Central memory CD8-positive, alpha-beta T cell (primary cell): ENCODE measurements around the gene R3HDM4.
"Not testable (repeated sequence)": the region's sequence is repeated elsewhere in the genome, so short reads cannot be mapped to it uniquely, and the experiment has no call there.

Experiments used
- ATAC-seq: fragments of 150-1000 bp; cut with Tn5 transposase; replicated peaks from 2 replicates; pipeline ENCODE4 v1.10.0; 2022; ENCODE audit warnings: mild to moderate bottlenecking, moderate FRiP score, moderate number of reproducible peaks; ENCODE audit not compliant: poor library complexity, severe bottlenecking; ENCODE audit errors: extremely low read depth
- DNase-seq, 2 donors: peaks; one replicate each; pipeline ENCODE4 v3.0.0; 2021; ENCODE audit warnings: low spot score in 2 of 2
- H3K27ac Mint-ChIP-seq: one replicate; pipeline ENCODE4 v1.8.0; 2022; ENCODE audit warnings: low read depth, mild to moderate bottlenecking, moderate library complexity, mixed read lengths
- H3K27me3 Mint-ChIP-seq: one replicate; pipeline ENCODE4 v1.8.0; 2022; ENCODE audit warnings: mixed read lengths
- H3K36me3 Mint-ChIP-seq: one replicate; pipeline ENCODE4 v1.8.0; 2022; ENCODE audit warnings: mild to moderate bottlenecking, moderate library complexity, mixed read lengths; ENCODE audit not compliant: insufficient read depth
- H3K4me1 Mint-ChIP-seq: one replicate; pipeline ENCODE4 v1.8.0; 2022; ENCODE audit warnings: mixed read lengths
- H3K4me3 Mint-ChIP-seq: one replicate; pipeline ENCODE4 v1.8.0; 2022; ENCODE audit warnings: mild to moderate bottlenecking, moderate library complexity, mixed read lengths
- H3K9me3 Mint-ChIP-seq: one replicate; pipeline ENCODE4 v1.8.0; 2022; ENCODE audit warnings: mixed read lengths

Gene R3HDM4

DNA sequence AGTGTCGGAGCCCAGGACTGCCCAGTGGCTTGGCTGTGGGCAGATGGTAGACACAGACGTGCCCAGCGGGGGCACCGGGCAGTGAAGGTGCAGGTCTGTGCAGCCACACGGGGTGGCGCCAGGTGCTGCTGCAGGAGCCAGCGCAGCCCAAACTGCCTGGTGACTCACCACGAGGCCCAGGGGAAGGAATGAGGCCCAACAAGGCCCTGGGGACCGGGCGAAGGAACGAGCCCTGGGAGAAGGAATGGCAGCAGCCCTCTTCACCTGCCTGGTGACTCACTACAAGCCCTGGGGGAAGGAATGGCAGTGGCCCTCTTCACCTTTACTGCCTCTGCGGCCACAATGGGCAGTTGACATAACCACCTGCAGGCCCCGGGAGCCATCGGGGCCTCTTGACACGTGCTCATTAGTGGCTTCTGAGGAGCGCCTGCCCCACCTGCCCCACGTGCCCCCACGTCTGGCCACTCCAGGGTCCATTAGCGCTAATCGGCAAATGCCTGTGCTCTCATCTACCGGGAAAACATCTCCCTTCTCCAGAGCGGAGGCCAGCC lies 29.3 kb downstream of the R3HDM4 start:
- Mint-ChIP-seq H3K36me3 (peaks cover 16% of the 10 kb centered on the region), H3K4me1 (no peaks in the 10 kb centered on the region), H3K9me3 (no peaks in the 10 kb centered on the region), H3K27ac (no peak overlapping the region), H3K4me3 (no peak overlapping the region), H3K27me3 (no peaks in the 10 kb centered on the region)
- ATAC-seq (no peak), DNase-seq (no peak)

DNA sequence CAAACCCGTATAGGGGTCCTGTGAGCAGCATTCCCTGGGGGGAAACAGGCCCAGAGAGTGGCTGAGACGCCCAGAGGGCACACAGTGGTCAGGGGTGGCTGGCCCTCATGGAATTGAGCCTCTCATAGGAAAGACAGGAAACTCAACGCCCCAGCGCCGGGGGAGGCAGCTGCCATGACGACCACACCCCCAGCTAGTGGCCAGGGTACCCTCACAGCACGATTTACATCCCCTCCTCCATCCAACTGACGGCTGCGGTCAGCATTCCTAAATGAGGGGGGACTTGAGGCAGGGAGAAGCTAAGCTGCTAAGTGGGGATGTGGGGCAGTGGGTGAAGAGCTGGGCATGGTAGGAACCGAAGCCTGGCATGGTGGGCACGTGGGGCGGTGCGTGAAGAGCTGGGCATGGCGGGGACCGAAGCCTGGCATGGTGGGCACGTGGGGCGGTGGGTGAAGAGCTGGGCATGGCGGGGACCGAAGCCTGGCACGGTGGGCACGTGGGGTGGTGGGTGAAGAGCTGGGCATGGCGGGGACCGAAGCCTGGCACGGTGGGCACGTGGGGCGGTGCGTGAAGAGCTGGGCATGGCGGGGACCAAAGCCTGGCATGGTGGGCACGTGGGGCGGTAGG lies 30.0 kb downstream of the R3HDM4 start:
- Mint-ChIP-seq H3K4me1 (no peaks in the 10 kb centered on the region), H3K4me3 (no peak overlapping the region), H3K27ac (no peak overlapping the region), H3K27me3 (no peaks in the 10 kb centered on the region), H3K36me3 (peaks cover 16% of the 10 kb centered on the region), H3K9me3 (no peaks in the 10 kb centered on the region)
- DNase-seq (no peak), ATAC-seq (no peak)

DNA sequence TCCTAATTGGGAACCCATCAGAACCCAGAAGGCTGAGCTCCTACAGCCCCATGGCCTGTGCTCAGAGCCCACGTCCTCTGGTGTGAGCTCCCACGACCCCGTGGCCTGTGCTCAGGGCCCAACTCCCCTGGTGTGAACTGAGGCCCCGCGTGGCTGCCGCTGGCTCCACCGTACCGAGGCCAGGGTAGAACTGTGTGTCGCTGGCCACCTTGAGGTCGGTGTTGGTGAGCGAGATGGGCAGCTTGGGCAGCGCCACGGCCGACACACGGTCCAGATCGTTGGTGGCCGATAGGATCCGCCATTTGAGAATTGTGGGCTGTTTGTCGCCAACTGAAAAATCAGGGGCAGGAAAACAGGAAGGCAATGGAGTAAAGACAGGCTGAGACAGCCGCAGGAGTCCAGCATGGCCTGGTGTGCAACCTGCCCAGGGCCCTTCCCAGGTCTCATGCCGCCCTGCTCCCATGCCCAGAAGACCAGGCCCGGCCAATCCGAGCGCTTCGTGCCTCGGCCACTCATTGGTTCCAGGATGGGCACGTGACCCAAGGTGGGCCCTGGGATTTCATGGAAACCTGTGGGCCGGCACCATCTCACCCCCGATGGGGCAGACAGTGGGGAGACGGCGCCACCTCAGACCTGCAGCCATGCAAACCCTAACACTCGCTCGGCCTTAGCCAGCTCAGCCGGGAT lies 31.5 kb downstream of the R3HDM4 start:
- no peak for ATAC-seq

DNA sequence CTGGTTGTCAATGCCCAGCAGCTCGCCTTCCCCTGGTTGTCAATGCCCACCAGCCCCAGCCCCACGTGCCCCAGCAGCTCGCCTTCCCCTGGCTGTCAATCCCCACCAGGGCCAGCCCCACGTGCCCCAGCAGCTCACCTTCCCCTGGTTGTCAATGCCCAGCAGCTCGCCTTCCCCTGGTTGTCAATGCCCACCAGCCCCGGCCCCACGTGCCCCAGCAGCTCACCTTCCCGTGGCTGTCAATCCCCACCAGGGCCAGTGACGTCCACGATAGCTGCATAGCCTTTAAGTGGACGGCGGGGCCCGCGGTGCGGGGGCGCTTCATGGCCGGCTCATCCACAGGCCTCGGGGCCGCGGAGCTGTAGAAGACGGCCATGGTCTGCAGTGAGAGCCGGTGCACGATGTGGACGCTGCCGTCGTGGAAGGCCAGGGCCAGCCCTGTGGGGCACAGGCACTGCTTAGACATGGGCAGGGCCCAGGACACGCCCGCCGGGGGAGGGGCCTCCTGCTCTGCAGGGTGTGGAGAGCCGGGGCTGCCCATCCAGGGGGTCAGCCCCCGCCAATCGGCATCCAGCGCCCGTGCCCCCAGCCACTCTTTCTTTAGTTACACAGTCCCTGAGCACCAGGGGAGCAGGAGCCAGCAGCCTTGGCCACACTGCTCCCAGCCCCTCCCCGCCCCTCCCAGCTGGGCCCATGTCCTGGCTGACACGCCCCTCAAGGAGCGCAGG lies 33.1 kb downstream of the R3HDM4 start:
- H3K27ac Mint-ChIP-seq: no peak overlapping the region

More for the DNA sequence above, 31.5 kb downstream of the R3HDM4 start:
- Mint-ChIP-seq H3K4me1 (no peaks in the 10 kb centered on the region), H3K27ac (no peak overlapping the region), H3K4me3 (no peak overlapping the region), H3K36me3 (peaks cover 12% of the 10 kb centered on the region), H3K27me3 (no peaks in the 10 kb centered on the region), H3K9me3 (no peaks in the 10 kb centered on the region)
- no peak for DNase-seq

GRCh38 chr19:878751-879561 lies 34.1 kb downstream of the R3HDM4 start:
- DNase-seq, H3K9me3 Mint-ChIP-seq, H3K4me1 Mint-ChIP-seq, H3K27ac Mint-ChIP-seq, ATAC-seq, H3K36me3 Mint-ChIP-seq, H3K4me3 Mint-ChIP-seq, H3K27me3 Mint-ChIP-seq: not testable (repeated sequence)

More for the DNA sequence above, 33.1 kb downstream of the R3HDM4 start:
- no peak overlapping the region for H3K4me3 Mint-ChIP-seq
- H3K36me3 Mint-ChIP-seq: peaks cover 8% of the 10 kb centered on the region
- no peak for DNase-seq
- H3K4me1 Mint-ChIP-seq: no peaks in the 10 kb centered on the region
- H3K27me3 Mint-ChIP-seq: no peaks in the 10 kb centered on the region
- H3K9me3 Mint-ChIP-seq: no peaks in the 10 kb centered on the region
- ATAC-seq: no peak

- not testable (repeated sequence) for H3K9me3 Mint-ChIP-seq
Measured at GRCh38 chr19:877992-878660, 34.9 kb downstream of the R3HDM4 start.

GRCh38 chr19:876780-877314 lies 36.2 kb downstream of the R3HDM4 start:
- H3K27ac Mint-ChIP-seq: no peak overlapping the region
- no peaks in the 10 kb centered on the region for H3K9me3 Mint-ChIP-seq
- no peak for ATAC-seq
- peaks cover 7% of the 10 kb centered on the region for H3K4me1 Mint-ChIP-seq
- DNase-seq: no peak
- H3K27me3 Mint-ChIP-seq: no peaks in the 10 kb centered on the region
- H3K4me3 Mint-ChIP-seq: no peak overlapping the region
- peaks cover 13% of the 10 kb centered on the region for H3K36me3 Mint-ChIP-seq

More at GRCh38 chr19:877992-878660, 34.9 kb downstream of the R3HDM4 start:
- not testable (repeated sequence) for DNase-seq, H3K4me1 Mint-ChIP-seq, H3K27me3 Mint-ChIP-seq, H3K27ac Mint-ChIP-seq, H3K4me3 Mint-ChIP-seq, H3K36me3 Mint-ChIP-seq, ATAC-seq

DNA sequence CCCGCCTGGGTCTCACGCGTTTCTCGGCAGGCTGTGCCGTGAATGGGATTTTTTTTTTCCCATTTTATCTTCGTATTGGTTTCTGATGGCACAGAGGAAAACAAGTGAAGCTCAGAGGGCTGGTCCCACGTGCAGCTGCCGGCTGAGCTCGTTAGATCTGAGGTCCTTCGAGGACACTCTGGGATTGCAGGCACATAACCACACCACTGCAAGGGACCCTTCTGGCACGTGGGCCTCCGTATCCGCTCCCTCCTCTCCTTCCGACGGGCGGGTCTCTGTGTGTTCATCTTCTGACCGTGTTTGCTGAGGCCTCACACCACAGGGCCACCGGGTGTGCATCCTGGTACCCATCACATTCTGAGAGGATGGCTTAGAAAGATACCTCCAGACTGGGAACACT lies 36.9 kb downstream of the R3HDM4 start:
- no peak for ATAC-seq
- Mint-ChIP-seq H3K9me3 (no peaks in the 10 kb centered on the region), H3K36me3 (peaks cover 18% of the 10 kb centered on the region), H3K4me3 (no peak overlapping the region), H3K27ac (no peak overlapping the region), H3K4me1 (peaks cover 7% of the 10 kb centered on the region), H3K27me3 (no peaks in the 10 kb centered on the region)
- DNase-seq: no peak

DNA sequence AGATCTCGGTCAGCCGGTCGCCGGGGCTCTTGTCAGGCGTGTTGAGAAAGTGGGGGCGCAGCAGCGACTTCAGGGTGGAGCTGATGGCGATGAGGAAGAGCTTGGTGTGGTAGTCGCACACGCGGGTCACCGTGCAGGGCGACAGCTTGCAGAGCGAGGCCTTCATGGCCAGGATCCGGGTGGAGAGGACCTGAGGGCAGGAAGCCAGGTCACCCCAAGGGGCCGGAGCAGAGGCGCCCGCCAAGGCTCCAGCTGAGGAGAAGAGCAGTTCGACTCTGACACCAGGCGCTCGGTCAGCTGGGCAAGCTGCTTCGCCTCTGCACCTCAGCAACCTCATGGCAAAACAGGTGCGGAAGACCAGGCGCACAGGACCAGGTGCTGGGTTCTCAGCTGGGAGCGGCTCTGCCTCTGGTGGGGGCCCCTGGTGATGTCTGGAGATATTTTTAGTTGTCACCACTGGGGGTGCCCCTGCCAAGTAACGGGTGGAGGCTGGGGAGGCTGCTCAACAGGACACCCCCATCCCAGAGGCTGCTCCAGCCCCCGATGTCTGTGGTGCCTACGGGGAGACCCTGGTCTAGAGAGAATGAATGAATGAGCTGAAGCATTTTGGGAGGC lies 37.6 kb downstream of the R3HDM4 start:
- H3K27ac Mint-ChIP-seq: no peak overlapping the region
- ATAC-seq: no peak
- peaks cover 19% of the 10 kb centered on the region for H3K36me3 Mint-ChIP-seq
- H3K9me3 Mint-ChIP-seq: no peaks in the 10 kb centered on the region
- no peak overlapping the region for H3K4me3 Mint-ChIP-seq
- no peaks in the 10 kb centered on the region for H3K27me3 Mint-ChIP-seq
- H3K4me1 Mint-ChIP-seq: peaks cover 7% of the 10 kb centered on the region
- no peak for DNase-seq

DNA sequence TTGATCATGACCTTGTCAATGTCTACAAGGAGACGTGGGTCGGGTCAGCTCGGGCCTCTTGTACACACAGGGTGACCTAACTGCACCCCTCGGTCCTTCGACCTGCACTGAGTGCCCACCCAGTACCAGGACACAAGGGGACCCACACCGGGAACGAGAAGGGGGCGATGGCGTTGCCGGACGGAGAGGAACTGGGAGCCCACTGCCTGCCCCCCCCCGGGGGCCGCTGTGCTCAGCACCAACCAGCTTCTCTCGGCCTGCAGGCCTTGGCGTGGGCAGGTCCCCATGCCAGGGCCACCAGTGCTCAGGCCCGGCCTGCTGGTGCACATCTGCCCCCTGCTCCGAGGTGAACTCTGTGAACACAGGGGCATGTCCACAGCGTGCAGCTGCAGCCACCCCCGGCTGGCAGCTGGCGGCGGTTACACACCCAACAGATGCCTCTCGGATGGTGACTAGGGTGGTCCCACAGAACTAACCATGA lies 39.4 kb downstream of the R3HDM4 start:
- no peak for ATAC-seq
- no peaks in the 10 kb centered on the region for H3K27me3 Mint-ChIP-seq
- H3K27ac Mint-ChIP-seq: no peak overlapping the region
- H3K4me3 Mint-ChIP-seq: no peak overlapping the region
- no peaks in the 10 kb centered on the region for H3K9me3 Mint-ChIP-seq
- H3K4me1 Mint-ChIP-seq: peaks cover 7% of the 10 kb centered on the region
- peaks cover 23% of the 10 kb centered on the region for H3K36me3 Mint-ChIP-seq
- no peak for DNase-seq

DNA sequence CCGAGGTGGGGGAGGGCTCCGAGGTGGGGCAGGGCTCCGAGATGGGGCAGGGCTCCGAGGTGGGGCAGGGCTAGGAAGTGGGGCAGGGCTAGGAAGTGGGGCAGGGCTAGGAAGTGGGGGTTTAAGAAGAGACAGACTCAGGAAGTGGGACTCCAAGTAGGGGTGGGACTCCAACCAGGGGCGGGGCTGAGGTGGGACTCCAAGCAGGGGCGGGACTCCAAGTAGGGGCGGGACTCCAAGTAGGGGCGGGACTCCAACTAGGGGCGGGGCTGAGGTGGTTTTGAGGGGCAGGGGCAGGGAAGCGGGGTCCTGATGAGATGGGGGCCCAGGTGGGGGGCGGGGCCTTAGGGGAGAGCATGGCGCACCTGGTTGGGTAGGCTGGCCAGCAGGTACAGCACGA lies 39.9 kb downstream of the R3HDM4 start:
- peak overlapping the region; percentile 65 for H3K4me3 Mint-ChIP-seq
- peaks cover 23% of the 10 kb centered on the region for H3K36me3 Mint-ChIP-seq
- ATAC-seq (peak; percentile 77), DNase-seq (peak; percentile 25 to 39)
- H3K27me3 Mint-ChIP-seq: no peaks in the 10 kb centered on the region
- no peaks in the 10 kb centered on the region for H3K9me3 Mint-ChIP-seq
- peak overlapping the region; percentile 82 for H3K27ac Mint-ChIP-seq
- peaks cover 7% of the 10 kb centered on the region for H3K4me1 Mint-ChIP-seq
